HG03342 (cell line): ENCODE data around the gene MSH3.
A peak's percentile ranks its signal among the peaks of the same experiment; 100 is the strongest.
"Not testable (repeated sequence)": the region's sequence is repeated elsewhere in the genome, so short reads cannot be mapped to it uniquely, and the experiment has no call there.

ENCODE experiments used
- ATAC-seq: cut with Tn5 transposase; IDR thresholded peaks from one replicate; pipeline ENCODE4 v1.9.1; 2021; ENCODE audit warnings: mild to moderate bottlenecking, moderate library complexity; ENCODE audit not compliant: unreplicated experiment

Gene MSH3

GRCh38 chr5:80655231-80655774 lies 851 bp downstream of the MSH3 start:
- no peak for ATAC-seq

GRCh38 chr5:80656425-80656824 lies 2.0 kb downstream of the MSH3 start:
- no peak for ATAC-seq

GRCh38 chr5:80659106-80659505 lies 4.7 kb downstream of the MSH3 start:
- ATAC-seq, result no peak

- ATAC-seq, result not testable (repeated sequence)
These were observed 6.2 kb downstream of the MSH3 start for GRCh38 chr5:80660661-80661060.

- no peak for ATAC-seq
These were observed 7.7 kb downstream of the MSH3 start for GRCh38 chr5:80662108-80662507.

GRCh38 chr5:80665057-80665456 lies 10.6 kb downstream of the MSH3 start:
- ATAC-seq, result no peak

GRCh38 chr5:80667384-80667783 lies 12.9 kb downstream of the MSH3 start:
- ATAC-seq, result no peak

- ATAC-seq, result peak; percentile 72
These were observed 13.8 kb downstream of the MSH3 start for GRCh38 chr5:80668016-80668969.

GRCh38 chr5:80672140-80672736 lies 17.8 kb downstream of the MSH3 start:
- ATAC-seq, result peak; percentile 39

- no peak for ATAC-seq
These were observed 22.3 kb downstream of the MSH3 start for GRCh38 chr5:80676706-80677105.

GRCh38 chr5:80686757-80687156 lies 32.3 kb downstream of the MSH3 start:
- ATAC-seq, result no peak

GRCh38 chr5:80688648-80689420 lies 34.4 kb downstream of the MSH3 start:
- ATAC-seq, result no peak

GRCh38 chr5:80689627-80690026 lies 35.2 kb downstream of the MSH3 start:
- ATAC-seq, result no peak

- ATAC-seq, result no peak
These were observed 41.2 kb downstream of the MSH3 start for GRCh38 chr5:80695666-80696065.

- ATAC-seq, result no peak
These were observed 42.0 kb downstream of the MSH3 start for GRCh38 chr5:80696450-80696849.

GRCh38 chr5:80697100-80697499 lies 42.6 kb downstream of the MSH3 start:
- ATAC-seq, result no peak

GRCh38 chr5:80698369-80698768 lies 43.9 kb downstream of the MSH3 start:
- ATAC-seq, result no peak

GRCh38 chr5:80701597-80701996 lies 47.1 kb downstream of the MSH3 start:
- ATAC-seq, result no peak

- ATAC-seq, result no peak
These were observed 48.8 kb downstream of the MSH3 start for GRCh38 chr5:80703291-80703690.

GRCh38 chr5:80703747-80704146 lies 49.3 kb downstream of the MSH3 start:
- no peak for ATAC-seq

GRCh38 chr5:80704221-80704620 lies 49.8 kb downstream of the MSH3 start:
- ATAC-seq, result no peak
